NCI-H2171 treated with DMSO at 0.1 percent for 48 hours (cell line): ENCODE results near the gene UVSSA.
"Not testable (repeated sequence)": the region's sequence is repeated elsewhere in the genome, so short reads cannot be mapped to it uniquely, and the experiment has no call there.

Experiments used
- DNase-seq: peaks from one replicate; lab custom pipeline; 2025; lab: John Stamatoyannopoulos, UW

UVSSA gene

GRCh38 chr4:1317177-1318045, 29.6 kb upstream of the UVSSA start:
- no peak for DNase-seq

GRCh38 chr4:1318046-1318375, 29.0 kb upstream of the UVSSA start:
- DNase-seq = no peak

- DNase-seq = no peak
Measured at GRCh38 chr4:1318488-1319213, 28.4 kb upstream of the UVSSA start.

DNA sequence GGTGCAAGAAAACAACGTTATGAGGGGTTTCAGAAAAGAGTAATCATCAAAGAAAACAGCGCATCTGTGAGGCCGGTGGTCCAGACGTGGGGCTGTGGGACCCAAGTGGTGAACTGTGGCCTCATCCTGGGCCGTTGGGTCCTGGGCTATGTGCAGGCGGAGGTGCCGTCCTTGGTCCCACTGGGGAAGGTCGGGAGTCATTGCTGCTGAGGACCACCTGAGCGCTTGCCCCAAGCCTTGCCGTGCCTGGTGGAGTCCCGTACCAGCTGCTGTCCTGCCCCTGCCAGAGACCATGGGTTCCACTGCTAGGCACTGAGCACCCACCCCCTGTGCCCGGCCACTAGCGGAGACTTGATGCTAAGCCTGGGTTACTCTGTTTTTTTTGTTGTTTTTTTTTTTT, 25.5 kb upstream of the UVSSA start:
- no peak for DNase-seq

- DNase-seq = no peak
Measured at GRCh38 chr4:1321946-1322650, 24.9 kb upstream of the UVSSA start.

- no peak for DNase-seq
Measured at GRCh38 chr4:1323280-1323634, 23.8 kb upstream of the UVSSA start.

GRCh38 chr4:1323635-1324442, 23.2 kb upstream of the UVSSA start:
- no peak for DNase-seq

GRCh38 chr4:1324443-1325175, 22.4 kb upstream of the UVSSA start:
- DNase-seq = not testable (repeated sequence)

GRCh38 chr4:1325176-1325480, 21.9 kb upstream of the UVSSA start:
- no peak for DNase-seq

DNA sequence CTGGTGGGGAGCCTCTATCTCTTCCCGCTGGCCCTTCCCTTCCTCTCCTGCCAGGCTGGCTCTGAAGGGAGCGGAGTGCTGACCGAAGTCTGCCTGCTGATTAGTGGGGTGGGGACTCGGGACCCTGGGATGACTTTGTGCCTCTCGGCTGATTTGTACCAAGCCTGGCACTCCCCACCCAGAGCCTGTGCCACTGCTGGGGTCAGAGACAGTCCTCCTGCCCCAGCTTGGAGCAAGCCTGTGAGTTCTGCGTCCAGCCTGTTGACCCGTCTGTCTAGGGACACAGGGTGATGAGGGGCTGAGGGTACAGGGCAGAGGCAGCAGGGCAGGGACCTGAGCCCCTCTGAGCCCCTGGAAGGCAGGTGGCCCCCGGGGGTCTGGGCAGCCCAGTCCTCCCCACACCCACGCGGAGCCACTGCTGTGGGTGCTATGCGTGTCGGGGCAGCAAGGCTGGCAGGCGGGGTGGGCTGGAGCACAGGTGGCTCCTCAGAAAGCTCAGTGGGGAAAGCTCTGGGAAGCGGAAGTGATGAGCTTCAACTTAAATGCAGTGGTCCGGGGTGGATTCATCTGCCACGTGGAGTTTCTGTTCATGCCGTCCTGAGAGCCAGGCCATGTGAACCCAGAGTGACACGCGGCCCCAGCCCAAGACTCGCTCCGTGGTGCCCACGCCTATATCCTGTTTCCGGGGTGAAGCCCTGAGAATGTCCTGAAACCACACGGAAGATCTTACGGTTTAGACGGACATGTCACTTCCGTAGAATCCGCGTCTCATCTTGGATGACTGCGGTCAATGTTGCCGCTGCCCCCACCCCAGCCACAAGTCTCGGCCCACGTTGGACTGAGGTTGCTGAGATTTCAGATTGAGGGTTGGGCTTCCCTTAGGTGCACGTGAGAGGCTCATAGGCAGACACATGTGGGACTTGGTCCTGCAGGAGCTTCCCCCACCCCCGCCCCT, 21.1 kb upstream of the UVSSA start:
- DNase-seq = no peak

- no peak for DNase-seq
Measured at GRCh38 chr4:1326751-1327525, 20.1 kb upstream of the UVSSA start.

DNA sequence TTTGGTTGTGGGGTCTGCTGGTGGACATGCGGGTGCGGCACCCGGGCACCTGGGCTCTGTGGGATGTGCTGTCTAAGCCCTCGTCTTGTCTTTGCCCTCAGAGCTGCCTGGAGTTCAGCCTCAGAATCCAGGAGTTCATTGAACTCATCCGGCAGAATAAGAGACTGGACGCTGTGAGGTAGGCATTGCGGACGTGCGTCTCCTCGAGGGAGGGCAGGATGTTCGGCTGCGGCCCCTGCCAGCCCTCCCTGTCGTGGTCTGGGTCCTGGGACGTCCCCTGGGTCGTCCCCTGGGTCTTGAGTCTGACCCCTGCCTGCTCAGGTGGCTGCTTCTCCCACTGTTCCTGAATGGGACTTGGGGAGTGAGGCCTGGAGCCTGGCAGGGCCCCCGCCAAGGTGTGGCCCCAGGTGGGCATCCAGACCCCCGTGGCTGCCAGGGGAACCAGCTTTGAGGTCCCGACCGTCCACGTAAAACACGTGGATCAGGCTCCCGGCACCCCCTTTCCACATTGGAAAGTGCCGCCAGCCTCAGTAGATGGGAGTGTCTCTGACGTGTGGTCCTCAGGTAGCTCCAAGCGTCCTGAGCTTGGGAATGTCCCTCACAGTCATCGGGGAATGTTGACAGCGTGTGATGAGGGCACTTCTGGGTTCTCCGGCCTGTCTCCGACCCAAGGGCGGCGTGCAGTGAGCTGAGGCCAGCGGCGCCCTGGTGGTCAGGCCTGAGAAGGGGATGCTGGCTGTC, 19.3 kb upstream of the UVSSA start:
- no peak for DNase-seq

DNA sequence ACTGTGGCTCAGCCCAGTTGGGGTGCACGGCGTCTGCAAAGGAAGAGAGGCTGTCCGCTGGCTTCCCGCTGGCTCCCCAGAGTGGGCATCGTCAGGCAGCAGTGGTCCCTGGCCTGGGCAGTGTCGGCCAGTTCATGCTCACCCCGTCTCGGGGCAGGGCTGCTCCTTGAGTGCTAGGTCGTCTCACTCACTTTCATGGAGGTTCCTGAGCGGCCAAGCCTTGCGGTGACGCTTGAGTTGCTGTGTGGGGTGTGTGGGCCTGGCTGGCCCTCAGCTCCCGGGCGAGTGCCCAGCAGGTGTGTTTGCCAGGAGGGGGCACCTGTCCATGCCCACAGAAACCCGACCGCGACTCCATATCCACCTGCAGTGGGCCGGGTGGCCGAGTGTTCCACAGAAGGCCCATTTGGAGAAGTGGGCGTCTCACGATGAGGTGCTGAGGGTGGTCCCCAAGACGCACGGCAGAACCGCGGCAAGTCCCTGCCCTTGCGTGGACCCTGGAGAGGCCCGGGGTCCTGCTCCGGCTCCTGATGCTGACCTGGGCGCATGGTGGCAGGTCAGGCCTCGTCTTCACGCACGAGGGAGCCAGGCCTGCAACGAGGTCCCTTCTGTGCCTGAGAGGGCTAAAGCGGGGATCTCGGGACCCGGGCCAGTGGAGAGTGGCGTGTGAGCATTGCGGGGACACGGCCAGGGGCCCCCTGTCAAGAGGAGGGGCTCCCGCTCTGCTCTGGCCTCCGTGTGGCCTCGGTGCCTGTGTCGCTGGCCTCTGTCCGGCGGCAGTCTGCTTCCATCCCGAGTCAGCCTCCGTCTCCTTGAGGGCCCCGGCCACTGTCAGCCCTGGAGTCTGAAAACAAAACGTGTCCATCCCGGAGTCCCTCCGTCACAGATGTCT, 18.5 kb upstream of the UVSSA start:
- no peak for DNase-seq

GRCh38 chr4:1329408-1330371, 17.3 kb upstream of the UVSSA start:
- DNase-seq = no peak

GRCh38 chr4:1330761-1331590, 16.0 kb upstream of the UVSSA start:
- no peak for DNase-seq
